Measurements from ENCODE around the gene POLR2I.
A peak's percentile ranks its signal among the peaks of the same experiment; 100 is the strongest.

Gene POLR2I

DNA sequence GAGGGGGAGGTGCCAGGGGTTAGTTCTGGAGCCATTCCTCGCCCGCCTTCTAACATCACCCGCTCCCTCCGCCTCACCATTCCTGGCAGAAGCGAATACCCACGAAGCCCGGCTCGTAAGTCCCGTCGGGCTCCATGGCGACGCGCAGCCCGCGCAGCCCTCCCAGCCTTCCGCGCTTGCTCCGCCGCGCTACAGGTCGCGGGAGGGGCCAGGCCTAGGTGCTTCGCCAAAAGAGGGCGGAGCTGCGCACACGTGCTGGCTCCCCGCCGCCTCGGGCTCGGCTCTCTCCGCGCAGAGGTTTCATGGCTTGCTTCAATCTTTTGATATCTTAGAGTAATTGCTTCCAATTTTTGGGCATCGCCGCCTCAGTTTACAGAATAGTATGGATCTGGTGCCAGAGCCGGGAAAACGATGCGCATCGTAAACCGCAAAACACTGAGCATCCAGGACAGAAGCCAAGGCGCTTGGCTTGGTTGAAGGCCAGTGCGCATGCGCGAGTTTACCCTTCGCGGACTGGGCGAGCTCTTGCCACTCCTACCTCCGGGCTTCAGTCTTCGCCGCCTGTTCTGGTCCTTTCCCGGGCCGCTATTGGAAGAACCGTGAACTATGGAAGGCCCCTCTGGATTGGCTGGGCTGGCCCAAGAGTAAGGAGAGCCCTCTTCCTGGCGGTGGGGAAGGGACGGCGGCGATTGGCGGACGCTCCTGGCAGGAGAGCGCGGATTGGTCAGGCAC lies at the start of gene POLR2I:
Gene POLR2I, minus strand, starts transcription at position 155 of the 732 bp plus-strand sequence. Its CDS starts 19 bp downstream, at position 136.
- peak; percentile 98 to 100 (median 98) for DNase-seq (ENCODE audit: low read depth in 3 of 3)

DNA sequence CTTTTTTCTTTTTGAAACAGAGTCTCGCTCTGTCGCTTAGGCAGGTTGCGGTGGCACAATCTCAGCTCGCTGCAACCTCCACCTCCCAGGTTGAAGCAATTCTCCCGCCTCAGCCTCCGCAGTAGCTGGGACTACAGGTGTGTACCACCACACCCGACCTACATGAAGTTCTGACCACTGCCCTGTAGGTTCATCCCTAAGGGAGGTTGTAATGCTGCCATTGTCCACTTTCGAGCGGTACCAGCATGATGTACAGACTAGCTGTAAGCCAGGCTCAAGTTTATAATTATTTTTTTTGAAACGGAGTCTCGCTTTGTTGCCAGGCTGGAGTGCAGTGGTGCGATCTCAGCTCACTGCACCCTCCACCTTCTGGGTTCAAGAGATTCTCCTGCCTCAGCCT lies 49.1 kb upstream of the POLR2I start:
- DNase-seq (ENCODE audit: low read depth in 3 of 3), result no peak

DNA sequence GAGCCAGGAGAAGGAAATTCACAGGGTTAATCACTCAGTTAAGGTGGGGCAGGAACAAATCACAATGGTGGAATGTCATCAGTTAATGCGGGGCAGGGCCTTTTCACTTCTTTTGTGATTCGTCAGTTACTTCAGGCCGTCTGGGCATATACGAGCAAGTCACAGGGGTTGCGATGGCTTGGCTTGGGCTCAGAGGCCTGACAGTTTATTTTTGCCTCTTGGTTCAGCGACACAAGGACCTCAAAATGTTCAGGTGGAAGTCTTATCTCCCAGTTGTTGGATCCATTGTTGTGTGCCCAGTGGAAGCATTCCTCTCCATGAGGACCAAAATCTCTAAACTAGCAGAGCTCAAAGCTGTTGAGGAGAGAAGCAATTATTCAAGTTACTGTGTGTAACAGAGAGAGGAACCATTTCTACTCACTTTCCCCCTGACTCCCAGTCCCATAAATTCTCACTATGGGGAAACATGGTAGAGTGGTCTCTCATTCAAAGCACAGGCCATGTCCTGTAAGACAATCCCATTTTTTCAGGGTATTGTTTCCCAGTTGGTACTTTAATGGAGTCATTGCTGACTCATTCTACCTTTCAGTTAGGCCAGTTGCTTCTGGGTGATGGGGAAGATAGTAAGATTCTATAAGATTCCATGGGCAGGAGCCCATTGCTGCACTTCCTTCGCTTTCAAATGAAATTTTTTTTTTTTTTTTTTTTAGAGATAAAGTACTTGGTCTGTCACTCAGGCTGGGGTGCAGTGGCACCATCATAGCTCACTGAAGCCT lies 46.3 kb upstream of the POLR2I start:
- no peak for DNase-seq (ENCODE audit: low read depth in 3 of 3)

DNA sequence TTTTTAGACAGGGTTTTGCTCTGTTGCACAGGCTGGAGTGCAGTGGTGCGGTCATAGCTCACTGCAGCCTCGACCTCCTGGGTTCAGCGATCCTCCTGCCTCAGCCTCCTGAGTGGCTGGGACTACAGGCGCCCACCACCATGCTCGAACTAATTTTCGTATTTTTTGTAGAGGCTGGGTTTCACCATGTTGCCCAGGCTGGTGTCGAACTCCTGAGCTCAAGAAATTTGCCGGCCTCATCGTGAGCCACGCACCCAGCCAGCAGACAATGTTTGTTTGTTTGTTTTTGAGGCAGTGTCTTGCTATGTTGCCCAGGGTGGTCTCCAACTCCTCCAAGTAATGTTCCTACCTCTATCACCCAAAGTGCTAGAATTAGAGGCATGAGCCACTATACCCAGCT lies 38.5 kb upstream of the POLR2I start:
- no peak for DNase-seq (ENCODE audit: low read depth in 3 of 3)

DNA sequence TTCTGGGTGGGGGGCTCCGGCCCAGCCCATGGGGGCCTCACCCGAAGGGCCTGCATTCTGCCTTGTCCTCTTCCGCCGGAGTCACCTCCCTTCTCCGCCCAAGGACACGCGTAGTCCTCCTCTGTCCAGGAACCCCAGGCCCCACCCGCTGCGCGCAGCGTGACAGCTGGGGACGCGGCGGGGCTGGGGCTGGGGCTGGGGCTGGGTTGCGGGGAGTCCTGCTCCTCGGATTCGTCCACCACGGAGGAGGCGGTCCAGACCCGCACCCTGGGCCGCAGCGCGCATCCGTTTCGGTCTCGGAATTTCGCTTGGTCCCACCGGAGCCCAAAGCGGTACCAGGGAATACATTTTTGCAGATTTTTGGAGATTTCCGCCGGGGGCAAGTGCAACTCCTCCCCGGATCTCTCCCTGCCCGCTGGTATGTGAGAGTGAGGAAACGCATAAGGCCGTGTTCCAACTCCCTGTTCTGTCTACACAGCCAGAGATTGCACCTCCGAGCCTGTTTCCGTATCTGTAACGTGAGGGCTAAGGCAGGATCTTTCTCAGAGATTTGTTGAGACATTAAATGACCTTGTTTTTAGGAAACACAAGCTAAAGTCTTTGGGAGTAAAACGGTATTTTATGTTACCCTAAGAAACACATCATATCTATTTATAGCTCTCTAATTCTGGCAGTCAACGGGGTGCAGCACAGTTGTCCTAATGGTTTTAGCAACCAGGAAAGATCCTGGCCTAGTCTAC lies 37.8 kb upstream of the POLR2I start, which contains the start of gene COX7A1:
Gene COX7A1, minus strand, starts transcription at position 96 of the 740 bp plus-strand sequence. Its CDS starts 40 bp downstream, at position 56.
- DNase-seq (ENCODE audit: low read depth in 3 of 3), result no peak

DNA sequence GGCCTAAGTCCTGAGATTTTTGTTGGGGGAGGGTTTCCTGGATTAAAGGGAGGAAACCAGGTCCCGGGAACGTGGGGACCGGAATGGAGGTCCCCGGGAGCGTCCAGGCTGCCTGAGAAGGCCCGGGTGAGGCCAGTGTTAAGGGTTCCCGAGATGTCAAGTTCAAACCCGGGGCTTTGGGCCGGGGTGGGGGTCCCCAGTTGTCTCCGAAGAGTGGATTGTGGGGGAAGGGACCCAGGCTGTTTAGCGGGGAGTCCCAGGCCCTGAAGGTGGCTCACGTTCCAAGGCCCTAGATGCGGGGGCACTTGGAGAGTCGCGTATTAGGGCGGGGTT lies 37.3 kb upstream of the POLR2I start:
- no peak for DNase-seq (ENCODE audit: low read depth in 3 of 3)

DNA sequence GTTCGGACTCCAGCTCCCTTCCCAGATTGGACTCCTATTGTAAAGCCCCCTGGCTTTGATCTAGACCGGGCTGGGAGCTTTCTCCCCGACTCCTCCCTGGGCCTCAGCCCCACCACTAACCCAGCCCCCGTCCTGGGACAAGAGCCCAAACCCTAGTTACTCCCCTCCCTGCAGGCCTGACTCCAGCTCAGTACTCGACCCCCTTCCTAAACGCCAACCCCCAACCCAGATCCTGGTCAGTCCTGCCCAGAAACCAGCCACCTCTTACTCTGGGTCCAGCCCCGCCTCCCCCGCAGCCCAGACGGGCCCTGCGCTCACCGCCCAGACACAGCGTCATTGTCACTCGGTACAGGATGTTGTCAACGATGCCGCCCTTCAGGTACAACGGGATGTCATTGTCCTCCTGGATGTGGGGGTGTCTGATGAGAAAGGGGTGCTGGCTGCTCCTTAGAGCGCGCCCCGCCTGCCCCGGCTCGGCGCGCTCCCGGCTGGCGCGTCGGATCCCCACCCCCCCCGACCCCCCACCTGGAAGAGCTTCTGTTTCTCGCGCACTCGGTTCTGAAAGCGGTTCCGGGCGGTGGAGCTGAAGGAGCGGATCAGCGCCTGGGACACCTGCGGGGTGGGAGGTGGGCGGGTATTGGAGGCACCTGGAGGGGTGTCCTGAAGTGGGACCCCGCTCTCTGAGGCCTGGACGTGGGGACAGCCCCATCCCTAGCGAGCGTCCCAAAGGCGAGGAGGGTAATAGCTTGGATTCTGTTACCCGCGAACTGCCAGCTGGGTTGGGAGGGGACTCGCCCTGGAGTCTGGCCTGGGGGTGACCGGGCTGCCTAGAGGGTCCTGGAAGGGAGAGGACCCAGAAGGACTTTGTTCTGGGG lies 36.7 kb upstream of the POLR2I start:
- DNase-seq (ENCODE audit: low read depth in 3 of 3), result no peak

DNA sequence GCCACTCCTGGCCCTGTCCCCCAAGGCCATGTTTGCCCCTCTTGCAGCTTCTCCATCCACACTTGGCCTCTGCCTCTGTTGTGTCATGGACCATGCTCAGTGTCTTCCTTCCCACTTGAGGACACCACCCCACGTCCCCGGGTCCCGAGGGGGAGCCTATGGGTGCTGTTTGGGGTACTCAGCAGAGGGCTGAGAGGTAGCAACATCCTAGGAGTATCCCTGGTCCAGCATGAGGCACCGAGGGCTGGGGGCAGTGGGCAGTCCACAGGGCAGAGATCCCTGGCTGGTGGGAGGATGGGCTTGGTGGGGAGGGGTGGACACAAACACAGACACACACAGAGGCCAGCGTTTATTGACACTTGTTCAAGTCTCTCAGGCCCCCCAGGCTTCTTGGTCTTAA lies 35.9 kb upstream of the POLR2I start:
- DNase-seq (ENCODE audit: low read depth in 3 of 3), result no peak

DNA sequence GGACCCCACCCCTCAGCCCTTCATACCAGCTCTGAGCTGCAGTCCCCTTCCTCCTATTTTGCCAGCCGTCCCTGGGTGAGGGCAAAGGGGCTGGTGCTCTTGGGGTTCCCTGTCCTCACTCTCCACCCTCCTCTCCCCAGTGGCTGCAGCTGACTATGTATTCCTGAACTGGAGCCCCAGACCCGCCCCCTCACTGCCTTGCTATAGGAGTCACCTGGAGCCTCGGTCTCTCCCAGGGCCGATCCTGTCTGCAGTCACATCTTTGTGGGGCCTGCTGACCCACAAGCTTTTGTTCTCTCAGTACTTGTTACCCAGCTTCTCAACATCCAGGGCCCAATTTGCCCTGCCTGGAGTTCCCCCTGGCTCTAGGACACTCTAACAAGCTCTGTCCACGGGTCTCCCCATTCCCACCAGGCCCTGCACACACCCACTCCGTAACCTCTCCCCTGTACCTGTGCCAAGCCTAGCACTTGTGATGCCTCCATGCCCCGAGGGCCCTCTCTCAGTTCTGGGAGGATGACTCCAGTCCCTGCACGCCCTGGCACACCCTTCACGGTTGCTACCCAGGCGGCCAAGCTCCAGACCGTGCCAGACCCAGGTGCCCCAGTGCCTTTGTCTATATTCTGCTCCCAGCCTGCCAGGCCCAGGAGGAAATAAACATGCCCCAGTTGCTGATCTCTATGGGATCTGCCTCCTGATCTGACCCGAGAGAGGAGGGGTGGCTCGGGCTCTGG lies 35.2 kb upstream of the POLR2I start:
- DNase-seq (ENCODE audit: low read depth in 3 of 3), result no peak

DNA sequence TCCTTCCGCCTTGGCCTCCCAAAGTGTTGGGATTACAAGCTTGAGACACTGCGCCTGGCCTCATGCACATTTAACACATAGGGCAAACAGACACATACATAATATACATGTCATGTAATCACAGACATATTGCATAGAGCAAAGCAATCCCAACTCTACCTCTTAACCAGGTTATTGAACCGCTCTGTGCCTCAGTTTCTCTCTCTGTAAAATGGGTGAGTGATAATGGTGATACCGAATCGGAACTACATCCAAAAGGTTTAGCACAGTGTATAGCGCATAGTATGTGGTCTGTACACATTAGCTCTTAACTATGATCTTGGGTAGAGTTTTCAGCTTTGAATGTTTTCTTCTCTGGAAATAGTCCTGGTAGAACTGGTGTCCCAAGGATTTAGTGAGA lies 29.9 kb upstream of the POLR2I start:
- no peak for DNase-seq (ENCODE audit: low read depth in 3 of 3)

DNA sequence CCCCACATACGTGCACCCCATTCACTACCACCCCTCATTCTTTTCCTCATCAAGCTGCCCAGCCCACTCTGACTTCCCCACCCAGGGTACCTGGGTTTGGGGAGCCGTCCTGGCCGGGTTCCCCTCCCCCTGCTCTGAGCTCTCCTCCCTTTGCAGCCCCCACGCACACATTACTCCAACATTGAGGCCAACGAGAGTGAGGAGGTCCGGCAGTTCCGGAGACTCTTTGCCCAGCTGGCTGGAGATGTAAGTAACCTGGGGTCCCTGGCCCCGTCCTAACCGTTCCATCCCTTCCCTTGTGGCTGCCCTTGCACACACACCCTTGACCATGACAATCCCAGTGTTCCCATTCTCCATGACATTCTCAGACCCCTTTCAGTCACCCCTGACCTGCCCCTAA lies 27.8 kb upstream of the POLR2I start:
- no peak for DNase-seq (ENCODE audit: low read depth in 3 of 3)

DNA sequence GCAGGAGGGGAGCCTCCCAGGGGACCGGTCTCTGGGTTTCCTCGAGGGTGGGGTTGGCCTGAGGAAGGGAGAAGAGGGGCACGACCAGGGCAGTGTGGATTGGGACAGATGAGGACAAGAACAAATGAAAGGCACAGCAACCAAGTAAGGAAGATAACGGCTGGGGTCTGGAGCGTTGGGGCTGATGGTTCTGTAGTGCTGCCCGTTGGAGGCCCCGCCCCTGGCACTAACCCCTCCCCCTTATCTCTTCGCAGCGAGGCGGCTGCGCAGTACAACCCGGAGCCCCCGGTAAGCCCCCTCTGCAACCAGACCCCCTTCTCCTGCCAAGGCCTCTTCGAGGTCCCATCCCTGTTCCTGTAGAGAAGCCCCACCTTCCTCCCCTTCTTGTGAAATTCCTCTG lies 27.4 kb upstream of the POLR2I start:
- no peak for DNase-seq (ENCODE audit: low read depth in 3 of 3)

DNA sequence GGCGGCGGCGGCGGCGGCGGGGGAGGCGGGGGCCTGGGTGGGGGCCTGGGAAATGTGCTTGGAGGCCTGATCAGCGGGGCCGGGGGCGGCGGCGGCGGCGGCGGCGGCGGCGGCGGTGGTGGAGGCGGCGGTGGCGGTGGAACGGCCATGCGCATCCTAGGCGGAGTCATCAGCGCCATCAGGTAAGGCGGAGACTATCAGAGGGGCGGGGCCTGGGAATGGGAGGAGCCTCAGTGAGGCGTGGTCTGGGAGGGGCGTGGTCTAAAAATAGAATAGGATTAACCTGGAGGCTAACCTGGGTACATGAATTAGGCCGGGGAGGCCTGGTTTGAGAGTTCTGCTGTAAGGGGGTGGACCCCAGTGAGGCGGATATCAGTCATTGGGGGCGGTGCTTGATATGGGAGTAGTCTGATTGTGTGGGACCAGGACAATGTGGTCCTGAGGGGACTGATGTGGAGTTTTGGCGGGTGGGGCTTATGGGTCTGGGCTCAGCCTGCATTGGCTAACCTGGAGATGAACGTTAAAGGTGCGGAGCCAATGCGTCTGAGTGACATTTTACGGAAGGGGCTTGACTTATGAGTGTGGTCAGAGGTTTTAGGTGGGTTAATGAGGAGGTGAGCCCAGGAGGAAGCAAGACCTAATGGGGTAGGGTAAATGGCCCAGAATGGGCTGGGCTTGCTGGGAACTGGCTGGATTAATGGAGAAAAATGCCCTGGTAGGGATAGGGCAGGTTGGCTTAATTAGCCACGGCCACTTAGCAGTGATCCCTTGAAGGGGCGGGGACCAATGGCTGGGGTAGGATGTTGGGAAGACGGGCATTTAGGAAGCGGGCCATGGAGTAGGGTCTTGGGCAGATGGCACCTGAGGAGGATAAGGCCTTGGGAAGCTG lies 26.6 kb upstream of the POLR2I start:
- DNase-seq (ENCODE audit: low read depth in 3 of 3), result peak; percentile 86 to 87 (median 87)

DNA sequence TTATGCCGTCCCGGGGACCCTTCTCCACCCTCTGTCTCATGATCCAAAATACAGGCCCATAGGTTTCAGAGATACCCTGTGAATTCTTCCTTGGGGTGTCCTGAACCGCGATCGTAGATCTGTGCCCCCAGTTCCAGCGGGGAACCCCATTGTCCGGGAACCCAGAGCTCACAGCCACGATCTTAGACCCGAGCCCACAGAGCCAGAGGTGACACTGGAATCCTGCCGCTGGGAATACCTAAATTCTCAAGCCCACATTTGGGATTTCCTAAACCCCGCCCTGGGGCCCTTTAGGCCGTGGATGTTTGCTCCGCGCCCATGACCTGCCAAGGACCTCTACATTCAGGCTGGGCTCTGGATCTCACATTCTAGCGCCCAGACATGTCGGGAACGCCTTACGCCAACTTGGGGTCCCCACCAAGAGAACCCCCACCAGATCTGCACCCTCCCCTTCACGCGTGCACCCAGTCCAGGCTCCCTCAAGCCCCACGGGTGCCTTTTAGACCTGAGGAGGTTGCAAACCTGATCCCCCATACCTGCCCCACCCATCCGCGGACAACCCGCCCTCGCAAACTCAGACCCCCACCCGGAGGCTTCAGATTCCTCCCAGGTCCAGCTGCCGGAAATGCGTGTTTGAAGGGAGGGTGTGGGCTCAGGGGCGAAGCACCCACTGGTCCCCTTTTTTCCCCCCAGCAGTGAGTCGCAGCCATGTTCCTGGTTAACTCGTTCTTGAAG lies 25.8 kb upstream of the POLR2I start:
- DNase-seq (ENCODE audit: low read depth in 3 of 3), result peak in 1 of 3 donors; percentile 17

DNA sequence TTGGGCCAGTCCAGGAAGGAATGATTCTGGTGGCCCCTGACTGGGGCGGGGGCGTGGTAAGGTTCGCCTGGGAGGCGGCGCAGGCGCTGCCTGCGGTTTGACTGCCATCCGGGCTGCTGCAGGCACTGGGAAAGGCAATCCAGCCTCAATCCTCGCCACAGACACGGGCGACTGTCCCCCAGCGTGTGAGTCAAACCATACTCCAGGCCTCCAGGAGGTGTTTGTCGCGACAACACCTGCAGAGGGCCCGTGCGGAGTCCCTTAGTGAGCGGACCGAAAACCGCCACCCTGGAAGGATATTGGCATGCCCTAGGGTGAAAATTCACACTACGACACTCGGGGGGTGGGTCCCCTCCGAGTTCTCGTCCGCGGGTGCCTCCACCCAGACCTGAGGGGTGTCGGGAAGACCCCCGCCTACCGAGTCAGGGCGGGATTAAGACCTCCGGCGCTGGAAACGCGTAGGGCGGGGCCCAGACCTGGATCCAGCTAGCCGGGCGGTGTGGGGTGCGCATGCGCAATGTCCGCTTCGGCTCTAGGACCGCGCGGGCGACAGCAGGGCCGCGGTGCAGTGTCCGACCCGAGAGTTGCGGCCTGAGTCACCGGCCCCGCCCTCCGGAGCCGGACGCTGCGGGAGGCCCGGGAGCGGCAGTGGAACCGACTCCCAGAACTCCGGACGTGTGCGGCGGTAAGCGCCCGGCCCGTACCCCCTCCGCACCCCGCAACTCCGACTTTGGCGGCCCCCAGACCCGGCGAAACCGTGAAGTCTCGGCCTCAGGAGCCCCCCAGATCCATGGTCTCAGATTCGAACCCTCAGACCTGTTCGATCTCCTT lies 25.0 kb upstream of the POLR2I start, which contains the start of gene CAPNS1:
Gene CAPNS1, plus strand, starts transcription at position 594 of the 831 bp plus-strand sequence. CDS start 946 bp downstream, outside the sequence.
- DNase-seq (ENCODE audit: low read depth in 3 of 3), result peak; percentile 85 to 93 (median 87)

DNA sequence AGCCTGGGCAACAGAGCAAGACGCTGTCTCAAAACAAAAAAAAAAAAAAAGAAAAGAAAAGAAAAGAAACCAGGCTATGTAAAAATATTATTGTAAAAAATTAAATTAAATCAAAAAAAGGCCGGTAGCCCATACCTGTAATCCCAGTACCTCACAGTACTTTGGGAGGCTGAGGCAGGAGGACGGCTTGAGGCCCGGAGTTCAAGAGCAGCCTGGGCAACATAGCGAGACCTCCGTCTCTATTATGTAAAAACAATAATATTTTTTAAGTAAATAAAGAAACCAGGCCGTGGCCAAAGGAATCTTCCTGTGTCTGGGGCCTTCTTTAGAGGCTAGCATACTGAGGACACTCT lies 24.4 kb upstream of the POLR2I start:
- no peak for DNase-seq (ENCODE audit: low read depth in 3 of 3)

DNA sequence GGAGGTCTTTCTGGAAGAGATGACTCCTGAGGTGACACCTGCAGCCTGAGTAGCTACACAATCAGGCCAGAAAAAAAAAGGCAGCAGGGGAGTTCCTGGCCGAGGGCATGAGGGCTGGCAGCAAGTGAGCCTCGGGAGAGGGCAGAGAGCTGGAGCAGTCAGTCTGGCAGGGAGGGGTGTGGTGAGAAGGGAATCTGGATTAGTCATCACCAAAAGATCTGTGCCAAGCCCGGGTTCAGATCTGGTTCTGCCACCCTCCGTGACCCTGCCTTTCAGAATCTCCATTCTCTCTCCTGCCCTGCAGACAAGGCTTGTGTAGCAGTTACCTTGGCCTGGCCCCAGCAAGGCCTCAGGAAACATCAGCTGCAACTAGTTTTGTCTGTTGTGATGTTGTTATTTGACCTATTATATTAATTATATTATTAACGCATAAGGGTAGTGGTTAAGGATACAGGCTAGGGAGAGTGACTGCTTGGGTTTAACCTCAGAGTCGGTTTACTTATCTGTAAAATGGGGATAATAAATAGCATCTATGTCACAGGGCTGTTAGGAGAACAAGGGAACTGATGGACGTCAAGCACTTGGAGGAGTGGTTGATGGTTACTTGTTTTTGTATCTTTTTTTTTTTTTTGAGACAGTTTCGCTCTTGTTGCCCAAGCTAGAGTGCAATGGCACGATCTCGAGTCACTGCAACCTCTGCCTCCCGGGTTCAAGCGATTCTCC lies 22.4 kb upstream of the POLR2I start:
- DNase-seq (ENCODE audit: low read depth in 3 of 3), result no peak
